Ovary (tissue), 9 donors: ENCODE measurements around the gene SUGP1. TPM values are rescaled to one million over a fixed set of nuclear protein-coding genes. Genes with fewer than 3 reads are reported as not detected.

Experiments
- DNase-seq, 5 donors: peaks; one replicate each; pipeline ENCODE4 v3.0.0-alpha.2; 2019 to 2020
- H3K27ac ChIP-seq, 2 donors: fragments of 200-600 bp; one replicate each; pipeline versions ENCODE4 v1.5.1 to v1.8.0; 2019 to 2022
- H3K27me3 ChIP-seq: fragments of 200-600 bp; one replicate; pipeline ENCODE4 v1.8.0; 2022
- H3K36me3 ChIP-seq: fragments of 200-600 bp; sonication (generic); one replicate; pipeline ENCODE4 v1.5.1; 2019
- H3K4me1 ChIP-seq: one replicate; pipeline ENCODE4 v1.8.1; 2013; ENCODE audit warnings: mild to moderate bottlenecking, moderate library complexity; ENCODE audit not compliant: insufficient read depth
- H3K4me3 ChIP-seq: fragments of 200-600 bp; sonication (generic); one replicate; pipeline ENCODE4 v1.5.1; 2017
- H3K9me3 ChIP-seq, 2 donors: fragments of 200-600 bp in 1 of 2; sonication (generic) in 1 of 2; one replicate each; pipeline versions ENCODE4 v1.5.1 to v1.8.1; 2013 to 2019; ENCODE audit warnings: mild to moderate bottlenecking in 1 of 2, moderate library complexity in 1 of 2
- EP300 ChIP-seq: sonication (generic); formaldehyde crosslinking; IDR thresholded peaks from one replicate; pipeline ENCODE4 v1.6.1; 2017; ENCODE audit warnings: antibody characterized with exemption
- POLR2A ChIP-seq: fragments of 450-650 bp; IDR thresholded peaks from one replicate; pipeline ENCODE4 v1.6.1; 2017; ENCODE audit warnings: antibody characterized with exemption, mild to moderate bottlenecking, moderate library complexity
- WGBS, 3 donors: extraction: QIAGEN DNeasy Blood & Tissue Kit in 1 of 3; methylation state at CpG; one replicate each; pipeline versions ENCODE4 v1.1.5 to v1.1.7; 2013 to 2017; 5-methylcytosine and 5-hydroxymethylcytosine counted together
- intact Hi-C, 4 donors: fragments of 100-400 bp; cut with DNase I; formaldehyde crosslinking; loops; one replicate each; pipeline versions ENCODE4 v1.11.0 to v1.15.1; 2022 to 2023
- polyA plus RNA-seq, 2 donors: library from polyadenylated mRNA; stranded (reverse); fragments of 200-250 nt in 1 of 2; fragments of 350-450 nt in 1 of 2; fragmentation: Illumina TruSeq in 1 of 2; extraction: RNeasy Lipid Tissue Mini Kit (QIAGEN cat#74804) in 1 of 2; gene quantifications; one replicate each; pipeline ENCODE4 v1.2.3, GENCODE V29; 2013 to 2014
- total RNA-seq, 7 donors: library from RNA; depleted of rRNA in 2 of 7; stranded (reverse); fragments of >200 nt in 2 of 7; fragmentation: NEBNext Ultra II Directional in 3 of 7; extraction: Animal tissue kit (Norgen Biotek cat#: 25700) in 3 of 7; gene quantifications; one replicate each; pipeline versions ENCODE4 v1.1.0 to v1.2.4, GENCODE V29; 2016 to 2023
- TF ChIP-seq, protein P1 (sequence below), 3 donors: fragments of 450-650 bp in 2 of 3; fragments of 200-600 bp in 1 of 3; IDR thresholded peaks; one replicate each; pipeline versions ENCODE4 v1.5.1 to v1.8.0; 2016 to 2022; ENCODE audit warnings: antibody characterized with exemption in 3 of 3, mild to moderate bottlenecking in 1 of 3
- donor health status: DM: no; HTN: no; CAD: no; lungs with moderate emphysema.
- donor health status: DM: no; HTN: no; CAD: no.
- donor health status: Bipolar disorder and iron deficiency.
- donor health status: DM: yes; HTN: yes; CAD: no.
- donor health status: DM: no; HTN: no; CAD: no.
- donor health status: DM: yes; HTN: yes; CAD: no.

SUGP1 gene
- total and polyA plus RNA-seq, 9 donors = 14.7 to 42.9 (median 36.6) TPM

GRCh38 chr19:19341026-19341425 is 20.7 kb upstream of the SUGP1 start:
- WGBS, 3 donors = 85 to 89% (median 87%) methylated on average over 10 to 11 of the region's 11 CpGs
- intact Hi-C loops = no loop called here

DNA sequence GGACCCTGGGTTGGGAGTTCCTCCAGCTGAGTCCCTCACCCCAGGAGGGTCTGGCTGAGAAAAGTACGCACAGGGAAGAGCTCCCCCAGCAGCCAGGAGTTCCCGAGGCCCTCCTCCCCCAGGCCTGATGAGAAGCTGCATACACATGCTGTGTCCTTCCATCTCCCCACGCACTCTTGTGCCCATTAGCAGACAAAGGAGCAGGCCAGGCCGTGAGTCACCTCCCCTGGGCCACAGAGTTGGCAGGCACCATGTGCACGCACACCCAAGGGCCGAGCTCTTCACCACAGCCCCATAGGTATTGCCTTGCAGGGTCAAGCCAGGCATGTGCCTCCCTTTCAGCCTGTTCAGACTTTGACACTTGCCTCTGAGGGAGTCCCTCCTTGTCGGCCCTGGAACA is 17.8 kb upstream of the SUGP1 start:
- 79 to 85% (median 82%) methylated on average over 7 of the region's 7 CpGs for WGBS, 3 donors
- H3K36me3 ChIP-seq = no peaks in the 10 kb centered on the region
- H3K4me1 ChIP-seq = no peaks in the 10 kb centered on the region
- H3K4me3 ChIP-seq = no peak overlapping the region
- no peak overlapping the region for H3K27ac ChIP-seq
- intact Hi-C loops = no loop called here
- H3K27me3 ChIP-seq = no peaks in the 10 kb centered on the region
- no peaks in the 10 kb centered on the region for H3K9me3 ChIP-seq
- no peak for TF ChIP-seq POLR2A
- no peak for DNase-seq

More at GRCh38 chr19:19341026-19341425, 20.7 kb upstream of the SUGP1 start:
- H3K4me3 ChIP-seq = no peak overlapping the region
- H3K27ac ChIP-seq = no peak overlapping the region
- no peaks in the 10 kb centered on the region for H3K36me3 ChIP-seq
- H3K9me3 ChIP-seq = no peaks in the 10 kb centered on the region
- no peak for TF ChIP-seq POLR2A
- TF ChIP-seq, protein P1, sequence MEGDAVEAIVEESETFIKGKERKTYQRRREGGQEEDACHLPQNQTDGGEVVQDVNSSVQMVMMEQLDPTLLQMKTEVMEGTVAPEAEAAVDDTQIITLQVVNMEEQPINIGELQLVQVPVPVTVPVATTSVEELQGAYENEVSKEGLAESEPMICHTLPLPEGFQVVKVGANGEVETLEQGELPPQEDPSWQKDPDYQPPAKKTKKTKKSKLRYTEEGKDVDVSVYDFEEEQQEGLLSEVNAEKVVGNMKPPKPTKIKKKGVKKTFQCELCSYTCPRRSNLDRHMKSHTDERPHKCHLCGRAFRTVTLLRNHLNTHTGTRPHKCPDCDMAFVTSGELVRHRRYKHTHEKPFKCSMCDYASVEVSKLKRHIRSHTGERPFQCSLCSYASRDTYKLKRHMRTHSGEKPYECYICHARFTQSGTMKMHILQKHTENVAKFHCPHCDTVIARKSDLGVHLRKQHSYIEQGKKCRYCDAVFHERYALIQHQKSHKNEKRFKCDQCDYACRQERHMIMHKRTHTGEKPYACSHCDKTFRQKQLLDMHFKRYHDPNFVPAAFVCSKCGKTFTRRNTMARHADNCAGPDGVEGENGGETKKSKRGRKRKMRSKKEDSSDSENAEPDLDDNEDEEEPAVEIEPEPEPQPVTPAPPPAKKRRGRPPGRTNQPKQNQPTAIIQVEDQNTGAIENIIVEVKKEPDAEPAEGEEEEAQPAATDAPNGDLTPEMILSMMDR (IDR thresholded peaks at IDR 0.05) = no peak
- no peak for TF ChIP-seq EP300
- no peak for DNase-seq
- no peaks in the 10 kb centered on the region for H3K27me3 ChIP-seq
- no peaks in the 10 kb centered on the region for H3K4me1 ChIP-seq

DNA sequence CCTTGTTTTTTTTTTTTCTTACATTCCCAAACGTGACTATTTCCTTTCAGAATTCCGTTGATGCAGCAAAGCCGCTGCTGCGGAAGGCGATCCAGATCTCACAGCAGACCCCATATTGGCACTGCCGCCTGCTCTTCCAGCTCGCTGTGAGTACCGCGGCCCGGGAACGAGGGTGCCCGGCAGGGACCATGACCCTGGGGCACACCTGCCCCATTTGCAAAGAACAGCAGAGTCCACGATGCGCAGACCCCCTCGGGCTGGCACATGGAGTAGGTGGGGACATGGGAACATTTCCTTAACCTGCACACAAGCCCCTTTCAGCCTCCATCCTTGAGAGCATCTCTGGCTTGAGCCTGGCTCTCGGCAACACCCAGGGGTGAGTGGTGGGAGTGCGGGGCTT is 16.8 kb upstream of the SUGP1 start:
- no peak for DNase-seq
- intact Hi-C loops = no loop called here
- WGBS, 3 donors = 83 to 88% (median 85%) methylated on average over 17 of the region's 17 CpGs
- Histone ChIP-seq H3K4me3 (no peak overlapping the region), H3K9me3 (no peaks in the 10 kb centered on the region), H3K27ac (no peak overlapping the region), H3K27me3 (no peaks in the 10 kb centered on the region), H3K36me3 (no peaks in the 10 kb centered on the region), H3K4me1 (no peaks in the 10 kb centered on the region)
- no peak for TF ChIP-seq EP300
- no peak for TF ChIP-seq POLR2A
- TF ChIP-seq, protein P1 (IDR thresholded peaks at IDR 0.05) = no peak

DNA sequence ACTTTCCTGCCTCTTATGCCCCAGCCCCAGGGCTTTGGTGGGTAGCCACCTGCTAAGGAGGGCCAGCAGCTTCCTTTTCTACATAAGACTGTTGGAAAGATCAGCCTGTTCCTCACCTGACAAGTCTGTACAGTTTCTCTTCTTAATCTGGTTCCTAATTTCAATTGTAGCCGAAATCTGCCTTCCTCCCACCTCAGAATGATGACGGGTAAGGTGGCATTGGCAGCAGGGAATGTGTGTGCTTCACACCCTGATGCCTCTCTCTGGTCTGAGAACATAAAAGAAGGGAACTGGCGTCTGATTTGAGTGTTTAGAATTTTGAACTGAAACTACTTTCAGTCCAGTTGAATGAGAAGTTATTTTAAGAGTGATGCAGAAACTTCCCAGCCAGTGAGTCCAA is 16.3 kb upstream of the SUGP1 start:
- no peak overlapping the region for H3K4me3 ChIP-seq
- intact Hi-C loops = no loop called here
- no peaks in the 10 kb centered on the region for H3K4me1 ChIP-seq
- no peak overlapping the region for H3K27ac ChIP-seq
- H3K9me3 ChIP-seq = no peaks in the 10 kb centered on the region
- H3K36me3 ChIP-seq = no peaks in the 10 kb centered on the region
- no peak for DNase-seq
- no peaks in the 10 kb centered on the region for H3K27me3 ChIP-seq
- no peak for TF ChIP-seq POLR2A
- TF ChIP-seq EP300 = no peak
- TF ChIP-seq, protein P1 (IDR thresholded peaks at IDR 0.05) = no peak
- WGBS, 3 donors = 52 to 57% (median 53%) methylated on average over 3 of the region's 3 CpGs

DNA sequence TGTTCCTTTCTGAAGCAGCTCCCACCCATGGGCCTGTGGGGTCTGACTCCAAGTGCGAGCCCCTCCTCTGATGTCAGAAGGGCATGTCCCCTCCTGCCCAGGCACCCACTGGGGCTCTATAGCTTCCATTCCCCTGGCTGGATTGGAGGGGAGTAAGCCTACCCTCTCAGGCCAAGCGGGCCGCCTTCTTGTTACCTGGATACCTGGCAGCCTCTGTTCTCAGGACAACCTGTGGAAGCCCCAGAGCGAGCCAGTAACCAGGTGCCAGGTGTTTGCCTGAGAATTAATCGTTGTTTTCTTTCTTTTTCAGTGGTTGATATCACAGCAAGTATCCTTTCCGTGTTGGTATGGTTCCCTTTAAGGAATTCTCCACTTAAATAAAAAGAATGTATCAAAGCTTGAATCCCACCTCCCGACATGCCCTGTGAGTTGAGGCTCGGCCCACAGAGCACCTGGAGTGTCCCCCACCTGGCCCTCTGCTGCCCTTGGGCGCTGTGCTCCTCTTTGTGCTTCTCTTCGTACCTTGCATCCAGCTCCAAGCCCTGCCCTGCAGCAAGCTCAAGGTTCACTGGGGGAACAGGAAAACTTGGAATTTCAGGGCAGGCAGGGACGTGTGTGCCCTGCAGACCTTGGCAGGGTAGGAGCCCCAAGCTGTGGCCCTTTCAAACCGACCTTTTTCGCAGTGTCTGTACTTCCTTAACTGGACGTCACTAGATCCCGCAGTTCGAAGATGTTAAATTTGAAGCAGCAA is 15.3 kb upstream of the SUGP1 start:
- H3K36me3 ChIP-seq = no peaks in the 10 kb centered on the region
- WGBS, 3 donors = 83 to 85% (median 84%) methylated on average over 16 of the region's 16 CpGs
- no peaks in the 10 kb centered on the region for H3K27me3 ChIP-seq
- H3K27ac ChIP-seq = no peak overlapping the region
- intact Hi-C loops = no loop called here
- no peaks in the 10 kb centered on the region for H3K9me3 ChIP-seq
- no peak overlapping the region for H3K4me3 ChIP-seq
- TF ChIP-seq EP300 (no peak), POLR2A (no peak)
- TF ChIP-seq, protein P1 (IDR thresholded peaks at IDR 0.05) = no peak
- no peak for DNase-seq
- H3K4me1 ChIP-seq = no peaks in the 10 kb centered on the region
